HepG2 (cell line): ENCODE measurements around the gene FNBP1L. TPM values are rescaled to one million over a fixed set of nuclear protein-coding genes. Genes with fewer than 3 reads are reported as not detected.

Experiments used
- ATAC-seq: fragments of 200-7000 bp; cut with Tn5 transposase; 3 replicates; pipeline ENCODE4 v1.9.1; 2020; ENCODE audit warnings: mild to moderate bottlenecking, moderate library complexity
- BruUV-seq: library from RNA; stranded (reverse); fragments of 400-500 nt; replicated peaks from 2 replicates; lab custom pipeline; 2021; lab: Mats Ljungman, UMichigan
- CTCF ChIA-PET: fragments of 300-600 bp; formaldehyde crosslinking; extraction: SDS; loops from one replicate; lab custom pipeline; 2021; ENCODE audit warnings: low total read pairs, inconsistent platforms, low intra/inter-chr PET ratio; lab: Yijun Ruan, JAX
- POLR2A ChIA-PET: fragments of 350-600 bp; sonication (Branson Sonifier 250); formaldehyde crosslinking; loops from one replicate; lab custom pipeline; 2020; ENCODE audit warnings: antibody characterized with exemption, inconsistent platforms; lab: Yijun Ruan, JAX
- DNase-seq: peaks from one replicate; pipeline ENCODE4 v3.0.0-alpha.2; 2015; ENCODE audit warnings: low spot score
- FAIRE-seq: peaks from 3 replicates; lab custom pipeline; 2011; peaks lifted over from hg19 to GRCh38; lab: Jason Lieb, UNC
- H2AFZ ChIP-seq: one replicate; pipeline ENCODE4 v1.6.1; 2011; ENCODE audit warnings: low read length, inconsistent platforms
- H3K27ac ChIP-seq: fragments of 300-600 bp; 3 replicates; pipeline ENCODE4 v1.8.0; 2011; ENCODE audit warnings: mixed run types, mild to moderate bottlenecking, mixed read lengths, low read length, inconsistent platforms; ENCODE audit not compliant: insufficient read depth; ENCODE audit errors: extremely low read length
- H3K27me3 ChIP-seq, 2 experiments: fragments of 200-600 bp in 1 of 2; 2 replicates in 1 of 2; 3 replicates in 1 of 2; pipeline versions ENCODE4 v1.6.0 to v1.8.0; 2011; ENCODE audit warnings: low read length in 2 of 2, mild to moderate bottlenecking in 2 of 2, moderate library complexity in 2 of 2, inconsistent platforms in 1 of 2; ENCODE audit not compliant: insufficient read depth in 2 of 2, control insufficient read depth in 1 of 2
- H3K36me3 ChIP-seq, 2 experiments: fragments of 200-600 bp in 1 of 2; replicated peaks in 1 of 2; 2 replicates in 1 of 2; 3 replicates in 1 of 2; pipeline versions ENCODE4 v1.5.1 to v1.8.0; 2011; ENCODE audit warnings: low read length in 2 of 2, inconsistent platforms in 1 of 2; ENCODE audit not compliant: insufficient read depth in 2 of 2, control insufficient read depth in 1 of 2
- H3K4me1 ChIP-seq: 2 replicates; pipeline ENCODE4 v1.5.1; 2012; ENCODE audit warnings: low read length, inconsistent platforms; ENCODE audit not compliant: insufficient read depth
- H3K4me2 ChIP-seq: 2 replicates; pipeline ENCODE4 v1.6.0; 2011; ENCODE audit warnings: low read depth, low read length, inconsistent platforms
- H3K4me3 ChIP-seq, 3 experiments: fragments of 200-600 bp in 1 of 3; sonication (generic), shearing (Covaris generic) in 1 of 3; replicated peaks in 1 of 3; 2 replicates each; pipeline ENCODE4 v1.5.1; 2011 to 2016; ENCODE audit warnings: low read length in 3 of 3, inconsistent platforms in 2 of 3, low read depth in 2 of 3, mild to moderate bottlenecking in 2 of 3, control low read depth in 1 of 3, mixed read lengths in 1 of 3; ENCODE audit not compliant: insufficient read depth in 1 of 3
- H3K79me2 ChIP-seq: one replicate; pipeline ENCODE4 v1.6.1; 2011; ENCODE audit warnings: low read length, inconsistent platforms; ENCODE audit not compliant: insufficient read depth
- H3K9ac ChIP-seq: 2 replicates; pipeline ENCODE4 v1.6.0; 2011; ENCODE audit warnings: mild to moderate bottlenecking, low read depth, low read length, inconsistent platforms; ENCODE audit not compliant: insufficient read depth
- H3K9me3 ChIP-seq: 2 replicates; pipeline ENCODE4 v1.5.1; 2012; ENCODE audit warnings: mild to moderate bottlenecking, low read length
- H4K20me1 ChIP-seq: 2 replicates; pipeline ENCODE4 v1.6.0; 2011; ENCODE audit warnings: inconsistent platforms, mild to moderate bottlenecking, low read length, moderate library complexity; ENCODE audit not compliant: insufficient read depth
- JUND ChIP-seq: sonication (generic); formaldehyde crosslinking; IDR thresholded peaks from 2 replicates; pipeline ENCODE4 v1.8.0; 2022; ENCODE audit warnings: mild to moderate bottlenecking, missing genetic modification reagents
- KLF9 ChIP-seq: IDR thresholded peaks from 2 replicates; pipeline ENCODE4 v1.6.1; 2016; ENCODE audit warnings: low read depth
- ZMYM4 ChIP-seq: sonication (generic); formaldehyde crosslinking; IDR thresholded peaks from 2 replicates; pipeline ENCODE4 v1.8.1; 2023; ENCODE audit warnings: mild to moderate bottlenecking, missing genetic modification reagents
- WGBS: methylation state at CpG from one replicate; pipeline ENCODE4 v1.1.6; 2017; ENCODE audit warnings: low lambda C conversion rate; 5-methylcytosine and 5-hydroxymethylcytosine counted together
- in situ Hi-C: cut with HindIII; loops from 2 replicates; pipeline ENCODE4 v1.10.0; 2017; ENCODE audit warnings: low pct_unique_long_range_greater_than_20kb; ENCODE audit not compliant: extremely low pct_ligation_motif_present
- intact Hi-C: fragments of 100-400 bp; cut with micrococcal nuclease; formaldehyde crosslinking; loops from one replicate; pipeline ENCODE4 v1.10.0; 2022; ENCODE audit not compliant: unreplicated experiment
- polyA plus RNA-seq, 8 experiments: library from polyadenylated mRNA; depleted of rRNA in 3 of 8; stranded (reverse) in 7 of 8; unstranded in 1 of 8; fragments of >200 nt; fragmentation: Illumina TruSeq in 4 of 8; extraction: Trizol in 4 of 8; gene quantifications; 2 replicates each; pipeline versions ENCODE4 v1.2.1 to v1.2.3, GENCODE V29; 2011 to 2016; ENCODE audit warnings: low read depth in 4 of 8, missing spikeins in 1 of 8, mixed read lengths in 1 of 8; ENCODE audit not compliant: insufficient read depth in 1 of 8
- total RNA-seq, 5 experiments: library from RNA; depleted of rRNA; stranded (reverse); fragments of >200 nt; fragmentation: Illumina TruSeq; extraction: Trizol; gene quantifications; 2 replicates each; pipeline ENCODE4 v1.2.3, GENCODE V29; 2016; ENCODE audit warnings: low read depth in 1 of 5
- TF ChIP-seq, protein P1 (sequence below): sonication (generic); formaldehyde crosslinking; IDR thresholded peaks from 2 replicates; pipeline ENCODE4 v1.4.0; 2020; ENCODE audit warnings: missing genetic modification reagents; ENCODE audit errors: not compliant biosample characterization
- TF ChIP-seq, protein P2 (sequence below): sonication (generic); formaldehyde crosslinking; IDR thresholded peaks from 2 replicates; pipeline ENCODE4 v1.9.0; 2021; ENCODE audit warnings: mild to moderate bottlenecking, missing genetic modification reagents
- TF ChIP-seq, protein P3 (sequence below): sonication (generic); formaldehyde crosslinking; IDR thresholded peaks from 2 replicates; pipeline ENCODE4 v1.4.0; 2020; ENCODE audit warnings: mild to moderate bottlenecking, low read depth, missing genetic modification reagents

FNBP1L gene
- total and polyA plus RNA-seq, 2 of the 13 experiments (the other 11 are each of a cell fraction or from before 2014, with no cell fraction given): 24.1 to 27.1 TPM

DNA sequence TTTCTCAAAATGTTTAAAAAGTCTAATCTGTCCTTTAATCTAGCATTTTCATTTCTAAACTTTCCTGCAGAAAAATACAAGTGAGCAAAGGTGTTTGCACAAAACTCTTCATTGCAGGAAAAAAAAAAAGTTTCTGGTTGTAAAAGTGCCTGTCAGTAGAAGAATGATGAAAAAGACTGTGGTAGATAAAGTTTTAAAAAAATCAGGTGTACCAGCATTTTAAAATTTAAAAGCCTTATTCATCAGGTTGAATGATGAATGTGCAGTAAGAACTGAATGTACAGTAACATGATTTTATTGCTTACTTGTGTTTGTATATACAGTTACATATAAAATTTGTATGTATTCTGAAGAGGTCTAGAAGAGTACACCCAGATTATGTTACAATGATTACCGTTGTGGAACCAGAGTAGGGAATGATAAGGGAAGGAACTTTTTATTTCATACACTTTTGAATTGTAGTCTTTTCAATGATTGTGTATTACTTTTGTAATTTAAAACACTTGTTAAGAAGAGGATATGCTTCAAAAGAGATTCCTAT is 54.0 kb downstream of the FNBP1L start:
- H3K9ac ChIP-seq: no peak overlapping the region
- H4K20me1 ChIP-seq: no peaks in the 10 kb centered on the region
- in situ Hi-C loops (no loop called here), intact Hi-C loops (no loop called here)
- no peak overlapping the region for H3K4me2 ChIP-seq
- H2AFZ ChIP-seq: no peak overlapping the region
- H3K79me2 ChIP-seq: peaks cover 22% of the 10 kb centered on the region
- DNase-seq: no peak
- FAIRE-seq: no peak
- ATAC-seq: no peak
- H3K9me3 ChIP-seq: no peaks in the 10 kb centered on the region
- no peaks in the 10 kb centered on the region for H3K4me1 ChIP-seq
- TF ChIP-seq JUND (no peak), ZMYM4 (CRISPR knock-in tag) (no peak), KLF9 (CRISPR knock-in tag) (no peak)
- TF ChIP-seq, protein P1, sequence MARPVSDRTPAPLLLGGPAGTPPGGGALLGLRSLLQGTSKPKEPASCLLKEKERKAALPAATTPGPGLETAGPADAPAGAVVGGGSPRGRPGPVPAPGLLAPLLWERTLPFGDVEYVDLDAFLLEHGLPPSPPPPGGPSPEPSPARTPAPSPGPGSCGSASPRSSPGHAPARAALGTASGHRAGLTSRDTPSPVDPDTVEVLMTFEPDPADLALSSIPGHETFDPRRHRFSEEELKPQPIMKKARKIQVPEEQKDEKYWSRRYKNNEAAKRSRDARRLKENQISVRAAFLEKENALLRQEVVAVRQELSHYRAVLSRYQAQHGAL (CRISPR knock-in tag): no peak
- TF ChIP-seq, protein P2, sequence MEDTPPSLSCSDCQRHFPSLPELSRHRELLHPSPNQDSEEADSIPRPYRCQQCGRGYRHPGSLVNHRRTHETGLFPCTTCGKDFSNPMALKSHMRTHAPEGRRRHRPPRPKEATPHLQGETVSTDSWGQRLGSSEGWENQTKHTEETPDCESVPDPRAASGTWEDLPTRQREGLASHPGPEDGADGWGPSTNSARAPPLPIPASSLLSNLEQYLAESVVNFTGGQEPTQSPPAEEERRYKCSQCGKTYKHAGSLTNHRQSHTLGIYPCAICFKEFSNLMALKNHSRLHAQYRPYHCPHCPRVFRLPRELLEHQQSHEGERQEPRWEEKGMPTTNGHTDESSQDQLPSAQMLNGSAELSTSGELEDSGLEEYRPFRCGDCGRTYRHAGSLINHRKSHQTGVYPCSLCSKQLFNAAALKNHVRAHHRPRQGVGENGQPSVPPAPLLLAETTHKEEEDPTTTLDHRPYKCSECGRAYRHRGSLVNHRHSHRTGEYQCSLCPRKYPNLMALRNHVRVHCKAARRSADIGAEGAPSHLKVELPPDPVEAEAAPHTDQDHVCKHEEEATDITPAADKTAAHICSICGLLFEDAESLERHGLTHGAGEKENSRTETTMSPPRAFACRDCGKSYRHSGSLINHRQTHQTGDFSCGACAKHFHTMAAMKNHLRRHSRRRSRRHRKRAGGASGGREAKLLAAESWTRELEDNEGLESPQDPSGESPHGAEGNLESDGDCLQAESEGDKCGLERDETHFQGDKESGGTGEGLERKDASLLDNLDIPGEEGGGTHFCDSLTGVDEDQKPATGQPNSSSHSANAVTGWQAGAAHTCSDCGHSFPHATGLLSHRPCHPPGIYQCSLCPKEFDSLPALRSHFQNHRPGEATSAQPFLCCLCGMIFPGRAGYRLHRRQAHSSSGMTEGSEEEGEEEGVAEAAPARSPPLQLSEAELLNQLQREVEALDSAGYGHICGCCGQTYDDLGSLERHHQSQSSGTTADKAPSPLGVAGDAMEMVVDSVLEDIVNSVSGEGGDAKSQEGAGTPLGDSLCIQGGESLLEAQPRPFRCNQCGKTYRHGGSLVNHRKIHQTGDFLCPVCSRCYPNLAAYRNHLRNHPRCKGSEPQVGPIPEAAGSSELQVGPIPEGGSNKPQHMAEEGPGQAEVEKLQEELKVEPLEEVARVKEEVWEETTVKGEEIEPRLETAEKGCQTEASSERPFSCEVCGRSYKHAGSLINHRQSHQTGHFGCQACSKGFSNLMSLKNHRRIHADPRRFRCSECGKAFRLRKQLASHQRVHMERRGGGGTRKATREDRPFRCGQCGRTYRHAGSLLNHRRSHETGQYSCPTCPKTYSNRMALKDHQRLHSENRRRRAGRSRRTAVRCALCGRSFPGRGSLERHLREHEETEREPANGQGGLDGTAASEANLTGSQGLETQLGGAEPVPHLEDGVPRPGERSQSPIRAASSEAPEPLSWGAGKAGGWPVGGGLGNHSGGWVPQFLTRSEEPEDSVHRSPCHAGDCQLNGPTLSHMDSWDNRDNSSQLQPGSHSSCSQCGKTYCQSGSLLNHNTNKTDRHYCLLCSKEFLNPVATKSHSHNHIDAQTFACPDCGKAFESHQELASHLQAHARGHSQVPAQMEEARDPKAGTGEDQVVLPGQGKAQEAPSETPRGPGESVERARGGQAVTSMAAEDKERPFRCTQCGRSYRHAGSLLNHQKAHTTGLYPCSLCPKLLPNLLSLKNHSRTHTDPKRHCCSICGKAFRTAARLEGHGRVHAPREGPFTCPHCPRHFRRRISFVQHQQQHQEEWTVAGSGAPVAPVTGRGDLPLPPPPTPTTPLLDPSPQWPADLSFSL: no peak
- TF ChIP-seq, protein P3, sequence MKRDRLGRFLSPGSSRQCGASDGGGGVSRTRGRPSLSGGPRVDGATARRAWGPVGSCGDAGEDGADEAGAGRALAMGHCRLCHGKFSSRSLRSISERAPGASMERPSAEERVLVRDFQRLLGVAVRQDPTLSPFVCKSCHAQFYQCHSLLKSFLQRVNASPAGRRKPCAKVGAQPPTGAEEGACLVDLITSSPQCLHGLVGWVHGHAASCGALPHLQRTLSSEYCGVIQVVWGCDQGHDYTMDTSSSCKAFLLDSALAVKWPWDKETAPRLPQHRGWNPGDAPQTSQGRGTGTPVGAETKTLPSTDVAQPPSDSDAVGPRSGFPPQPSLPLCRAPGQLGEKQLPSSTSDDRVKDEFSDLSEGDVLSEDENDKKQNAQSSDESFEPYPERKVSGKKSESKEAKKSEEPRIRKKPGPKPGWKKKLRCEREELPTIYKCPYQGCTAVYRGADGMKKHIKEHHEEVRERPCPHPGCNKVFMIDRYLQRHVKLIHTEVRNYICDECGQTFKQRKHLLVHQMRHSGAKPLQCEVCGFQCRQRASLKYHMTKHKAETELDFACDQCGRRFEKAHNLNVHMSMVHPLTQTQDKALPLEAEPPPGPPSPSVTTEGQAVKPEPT (CRISPR knock-in tag): no peak
- BruUV-seq: no TSS peak
- WGBS: 96% methylated on average over 1 of the region's 1 CpG
- no peaks in the 10 kb centered on the region for H3K27me3 ChIP-seq
- POLR2A ChIA-PET: no interaction called here
- H3K4me3 ChIP-seq: no peak overlapping the region
- H3K27ac ChIP-seq: no peak overlapping the region
- CTCF ChIA-PET: no interaction called here
- H3K36me3 ChIP-seq: peaks cover 2 to 7% of the 10 kb centered on the region in 2 experiments; a peak in 4 of 5 replicates
